Ascending aorta (tissue), 2 donors: ENCODE results near the gene PTPRN2. TPM values are rescaled to one million over a fixed set of nuclear protein-coding genes. Genes with fewer than 3 reads are reported as not detected.

ENCODE experiments used
- DNase-seq, 2 donors: peaks; one replicate each; pipeline ENCODE4 v3.0.0-alpha.2; 2019; ENCODE audit warnings: low spot score in 2 of 2
- H3K27ac ChIP-seq, 2 donors: fragments of 200-600 bp; sonication (generic); one replicate each; pipeline ENCODE4 v1.5.1; 2016 to 2017; ENCODE audit warnings: mild to moderate bottlenecking in 1 of 2
- H3K27me3 ChIP-seq: fragments of 200-600 bp; sonication (generic); one replicate; pipeline ENCODE4 v1.5.1; 2017
- H3K36me3 ChIP-seq, 2 donors: fragments of 200-600 bp; sonication (generic); one replicate each; pipeline ENCODE4 v1.5.1; 2016
- H3K4me1 ChIP-seq, 2 donors: fragments of 200-600 bp; sonication (generic); one replicate each; pipeline ENCODE4 v1.5.1; 2016 to 2017; ENCODE audit warnings: mild to moderate bottlenecking in 1 of 2
- H3K4me3 ChIP-seq, 2 donors: fragments of 200-600 bp; sonication (generic); one replicate each; pipeline ENCODE4 v1.5.1; 2016 to 2017; ENCODE audit warnings: mild to moderate bottlenecking in 1 of 2
- H3K9me3 ChIP-seq, 2 donors: fragments of 200-600 bp; sonication (generic); one replicate each; pipeline ENCODE4 v1.5.1; 2016
- CTCF ChIP-seq, 3 experiments: fragments of 200-600 bp in 2 of 3; fragments of 450-650 bp in 1 of 3; sonication (generic) in 2 of 3; IDR thresholded peaks; one replicate each; pipeline ENCODE4 v1.5.1; 2016 to 2019; ENCODE audit warnings: antibody characterized with exemption in 3 of 3, mild to moderate bottlenecking in 1 of 3, moderate library complexity in 1 of 3
- intact Hi-C: fragments of 100-400 bp; cut with DNase I; formaldehyde crosslinking; loops from one replicate; pipeline ENCODE4 v1.15.1; 2023
- total RNA-seq: library from RNA; depleted of rRNA; stranded (reverse); fragments of >200 nt; gene quantifications from one replicate; pipeline ENCODE4 v1.1.0, GENCODE V29; 2016

PTPRN2 gene
- total RNA-seq, 1 donor from 2014 or later, result 7.3 TPM

GRCh38 chr7:158093156-158093796, 494.3 kb downstream of the PTPRN2 start:
- no peaks in the 10 kb centered on the region for H3K4me1 ChIP-seq
- H3K27me3 ChIP-seq, result no peaks in the 10 kb centered on the region
- no peak overlapping the region for H3K4me3 ChIP-seq
- peak in 1 of 2 donors; percentile 40 for DNase-seq
- intact Hi-C loops, result no loop called here
- no peaks in the 10 kb centered on the region for H3K36me3 ChIP-seq
- TF ChIP-seq CTCF (IDR thresholded peaks at IDR 0.05), result no peak
- H3K9me3 ChIP-seq, result no peaks in the 10 kb centered on the region
- no peak overlapping the region for H3K27ac ChIP-seq

- H3K27ac ChIP-seq, result no peak overlapping the region
- H3K4me1 ChIP-seq, result no peaks in the 10 kb centered on the region
- TF ChIP-seq CTCF (IDR thresholded peaks at IDR 0.05), result no peak
- H3K36me3 ChIP-seq, result no peaks in the 10 kb centered on the region
- no peak overlapping the region for H3K4me3 ChIP-seq
- H3K9me3 ChIP-seq, result no peaks in the 10 kb centered on the region
- intact Hi-C loops, result no loop called here
- no peaks in the 10 kb centered on the region for H3K27me3 ChIP-seq
- DNase-seq, result no peak
These were observed 500.4 kb downstream of the PTPRN2 start for GRCh38 chr7:158087196-158087595.

GRCh38 chr7:158085741-158086695, 501.6 kb downstream of the PTPRN2 start:
- intact Hi-C loops, result no loop called here
- DNase-seq, result no peak
- no peaks in the 10 kb centered on the region for H3K36me3 ChIP-seq
- no peak overlapping the region for H3K4me3 ChIP-seq
- H3K27me3 ChIP-seq, result no peaks in the 10 kb centered on the region
- H3K9me3 ChIP-seq, result no peaks in the 10 kb centered on the region
- no peak overlapping the region for H3K27ac ChIP-seq
- no peak for TF ChIP-seq CTCF (IDR thresholded peaks at IDR 0.05)
- no peaks in the 10 kb centered on the region for H3K4me1 ChIP-seq

GRCh38 chr7:158084555-158084954, 503.1 kb downstream of the PTPRN2 start:
- H3K4me3 ChIP-seq, result no peak overlapping the region
- H3K4me1 ChIP-seq, result no peaks in the 10 kb centered on the region
- H3K27ac ChIP-seq, result no peak overlapping the region
- intact Hi-C loops, result no loop called here
- no peak for DNase-seq
- TF ChIP-seq CTCF (IDR thresholded peaks at IDR 0.05), result no peak
- no peaks in the 10 kb centered on the region for H3K27me3 ChIP-seq
- no peaks in the 10 kb centered on the region for H3K36me3 ChIP-seq
- H3K9me3 ChIP-seq, result no peaks in the 10 kb centered on the region

DNA sequence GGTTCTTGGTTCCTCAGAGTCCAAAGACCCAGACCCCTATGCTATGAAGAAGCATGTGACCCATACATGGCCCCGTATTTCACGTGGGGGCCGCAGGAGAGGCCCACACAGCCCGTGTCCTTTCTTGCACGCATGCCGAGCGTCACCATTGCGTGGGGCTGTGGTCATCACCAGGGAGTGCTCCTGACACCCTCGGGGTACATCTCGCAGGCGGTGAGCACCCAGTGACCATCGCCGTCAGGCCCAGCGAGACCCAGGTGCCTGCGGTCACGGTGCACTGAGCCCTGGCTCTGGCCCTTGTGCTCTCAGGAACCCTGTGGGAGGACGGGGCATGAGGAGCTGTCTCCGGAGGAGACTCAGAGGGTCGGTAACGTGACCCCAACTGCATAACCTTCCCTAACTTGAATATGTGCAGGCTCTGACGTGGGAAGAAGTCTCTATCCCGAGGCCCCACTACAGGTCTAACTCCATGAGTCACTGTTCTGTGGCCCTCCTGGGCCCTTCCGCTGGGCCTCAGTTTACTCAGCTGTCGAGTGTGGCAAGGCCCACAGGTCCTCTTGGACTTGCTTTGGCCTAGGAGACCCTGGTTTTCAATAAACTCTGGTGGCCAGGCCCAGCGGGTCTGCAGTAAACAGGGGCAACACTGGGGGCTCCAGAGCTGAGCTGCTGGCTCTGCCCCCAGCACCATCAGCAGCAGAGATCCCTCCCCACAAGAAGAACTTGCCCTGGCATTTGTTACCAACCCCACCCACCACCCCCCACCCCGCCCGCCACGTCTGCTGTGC, 503.9 kb downstream of the PTPRN2 start:
- no peak overlapping the region for H3K27ac ChIP-seq
- TF ChIP-seq CTCF (IDR thresholded peaks at IDR 0.05), result no peak
- intact Hi-C loops, result no loop called here
- H3K9me3 ChIP-seq, result no peaks in the 10 kb centered on the region
- no peaks in the 10 kb centered on the region for H3K4me1 ChIP-seq
- H3K27me3 ChIP-seq, result no peaks in the 10 kb centered on the region
- no peak overlapping the region for H3K4me3 ChIP-seq
- DNase-seq, result peak in 1 of 2 donors; percentile 30
- no peaks in the 10 kb centered on the region for H3K36me3 ChIP-seq
